ENCODE measurements around the gene USP13. TPM values are rescaled to one million over a fixed set of nuclear protein-coding genes. Genes with fewer than 3 reads are reported as not detected.

The USP13 gene
- total and polyA plus RNA-seq, 4 donors = 4.3 to 25.2 (median 10.4) TPM

- Histone ChIP-seq H3K9me3 (ENCODE audit: control insufficient read depth in 4 of 4, insufficient read depth in 3 of 4, low read length in 3 of 4) (no peaks in the 10 kb centered on the region), H3K27me3 (ENCODE audit: control insufficient read depth in 3 of 3, insufficient read depth in 3 of 3, low read length in 2 of 3) (no peaks in the 10 kb centered on the region)
- DNase-seq = no peak
Observed at GRCh38 chr3:179788996-179789395, 136.2 kb downstream of the USP13 start.

GRCh38 chr3:179791793-179792192 lies 139.0 kb downstream of the USP13 start:
- no peak overlapping the region for H3K27ac ChIP-seq (ENCODE audit: low read depth in 1 of 2, low read length in 1 of 2)
- no peak for TF ChIP-seq CTCF (IDR thresholded peaks at IDR 0.05; ENCODE audit: control extremely low read depth, extremely low read depth)
- no peak overlapping the region for H3K9ac ChIP-seq (ENCODE audit: insufficient read depth in 1 of 2, low read length in 2 of 2)
- H3K4me1 ChIP-seq (ENCODE audit: control insufficient read depth in 5 of 5, insufficient read depth in 5 of 5, low read length in 5 of 5) = peaks cover 0 to 4% (median 0%) of the 10 kb centered on the region in 5 donors
- 94 to 98% methylated on average over 3 of the region's 3 CpGs for WGBS, 2 donors
- H3K9me3 ChIP-seq (ENCODE audit: control insufficient read depth in 4 of 4, insufficient read depth in 3 of 4, low read length in 3 of 4) = no peaks in the 10 kb centered on the region
- H3K4me3 ChIP-seq = no peak overlapping the region
- no peak for DNase-seq
- H3K36me3 ChIP-seq (ENCODE audit: control insufficient read depth in 4 of 4, insufficient read depth in 4 of 4, low read length in 4 of 4) = peaks cover 0 to 3% (median 0%) of the 10 kb centered on the region in 4 donors
- H3K27me3 ChIP-seq (ENCODE audit: control insufficient read depth in 3 of 3, insufficient read depth in 3 of 3, low read length in 2 of 3) = no peaks in the 10 kb centered on the region
- no peak for ATAC-seq (ENCODE audit: insufficient read depth, low FRiP score)

More at GRCh38 chr3:179788996-179789395, 136.2 kb downstream of the USP13 start:
- peaks cover 0 to under 1% (median 0%) of the 10 kb centered on the region in 5 donors for H3K4me1 ChIP-seq (ENCODE audit: control insufficient read depth in 5 of 5, insufficient read depth in 5 of 5, low read length in 5 of 5)
- no peak for ATAC-seq (ENCODE audit: insufficient read depth, low FRiP score)
- H3K36me3 ChIP-seq (ENCODE audit: control insufficient read depth in 4 of 4, insufficient read depth in 4 of 4, low read length in 4 of 4) = peaks cover 0 to 8% (median 4%) of the 10 kb centered on the region in 4 donors
- no peak overlapping the region for H3K9ac ChIP-seq (ENCODE audit: insufficient read depth in 1 of 2, low read length in 2 of 2)
- no peak overlapping the region for H3K27ac ChIP-seq (ENCODE audit: low read depth in 1 of 2, low read length in 1 of 2)
- H3K4me3 ChIP-seq = no peak overlapping the region
- no peak for TF ChIP-seq CTCF (IDR thresholded peaks at IDR 0.05; ENCODE audit: control extremely low read depth, extremely low read depth)
- 93 to 95% methylated on average over 1 of the region's 1 CpG for WGBS, 2 donors

GRCh38 chr3:179794355-179794754 lies 141.5 kb downstream of the USP13 start:
- no peak overlapping the region for H3K4me3 ChIP-seq
- no peaks in the 10 kb centered on the region for H3K9me3 ChIP-seq (ENCODE audit: control insufficient read depth in 4 of 4, insufficient read depth in 3 of 4, low read length in 3 of 4)
- DNase-seq (no peak), ATAC-seq (ENCODE audit: insufficient read depth, low FRiP score) (no peak)
- peaks cover 0 to 2% (median 0%) of the 10 kb centered on the region in 4 donors for H3K36me3 ChIP-seq (ENCODE audit: control insufficient read depth in 4 of 4, insufficient read depth in 4 of 4, low read length in 4 of 4)
- no peak overlapping the region for H3K27ac ChIP-seq (ENCODE audit: low read depth in 1 of 2, low read length in 1 of 2)
- WGBS, 2 donors = 63 to 64% methylated on average over 4 of the region's 4 CpGs
- no peaks in the 10 kb centered on the region for H3K27me3 ChIP-seq (ENCODE audit: control insufficient read depth in 3 of 3, insufficient read depth in 3 of 3, low read length in 2 of 3)
- no peak for TF ChIP-seq CTCF (IDR thresholded peaks at IDR 0.05; ENCODE audit: control extremely low read depth, extremely low read depth)
- peaks cover 0 to 4% (median 0%) of the 10 kb centered on the region in 5 donors for H3K4me1 ChIP-seq (ENCODE audit: control insufficient read depth in 5 of 5, insufficient read depth in 5 of 5, low read length in 5 of 5)
- no peak overlapping the region for H3K9ac ChIP-seq (ENCODE audit: insufficient read depth in 1 of 2, low read length in 2 of 2)

GRCh38 chr3:179796421-179796820 lies 143.6 kb downstream of the USP13 start:
- no peak for DNase-seq
- no peak overlapping the region for H3K27ac ChIP-seq (ENCODE audit: low read depth in 1 of 2, low read length in 1 of 2)
- 73 to 87% methylated on average over 4 of the region's 4 CpGs for WGBS, 2 donors
- H3K9me3 ChIP-seq (ENCODE audit: control insufficient read depth in 4 of 4, insufficient read depth in 3 of 4, low read length in 3 of 4) = no peaks in the 10 kb centered on the region
- no peaks in the 10 kb centered on the region for H3K36me3 ChIP-seq (ENCODE audit: control insufficient read depth in 4 of 4, insufficient read depth in 4 of 4, low read length in 4 of 4)
- H3K27me3 ChIP-seq (ENCODE audit: control insufficient read depth in 3 of 3, insufficient read depth in 3 of 3, low read length in 2 of 3) = no peaks in the 10 kb centered on the region
- no peak overlapping the region for H3K4me3 ChIP-seq
- ATAC-seq (ENCODE audit: insufficient read depth, low FRiP score) = no peak
- no peak overlapping the region for H3K9ac ChIP-seq (ENCODE audit: insufficient read depth in 1 of 2, low read length in 2 of 2)
- H3K4me1 ChIP-seq (ENCODE audit: control insufficient read depth in 5 of 5, insufficient read depth in 5 of 5, low read length in 5 of 5) = peaks cover 0 to 4% (median 0%) of the 10 kb centered on the region in 5 donors
- TF ChIP-seq CTCF (IDR thresholded peaks at IDR 0.05; ENCODE audit: control extremely low read depth, extremely low read depth) = no peak
